CD4-positive, alpha-beta T cell (primary cell): Measurements from ENCODE around the gene DNAJA1. TPM values are rescaled to one million over a fixed set of nuclear protein-coding genes. Genes with fewer than 3 reads are reported as not detected.

Experiments
- ATAC-seq: fragments of 200-7000 bp; cut with Tn5 transposase; one replicate; pipeline ENCODE4 v1.10.0; 2022; ENCODE audit warnings: mild to moderate bottlenecking; ENCODE audit not compliant: poor library complexity
- CTCF ChIA-PET: fragments of 350-600 bp; sonication (Branson Sonifier 250); formaldehyde crosslinking; loops from one replicate; lab custom pipeline; 2021; ENCODE audit warnings: antibody characterized with exemption, inconsistent platforms; lab: Charles Lee
- POLR2A ChIA-PET: fragments of 350-600 bp; sonication (Branson Sonifier 250); formaldehyde crosslinking; loops from one replicate; lab custom pipeline; 2021; ENCODE audit warnings: antibody characterized with exemption, inconsistent platforms; lab: Charles Lee
- DNase-seq, 14 experiments: peaks; one replicate each; pipeline ENCODE4 v3.0.0-alpha.2; 2013 to 2020; ENCODE audit warnings: mixed read lengths in 2 of 14
- H3K27ac ChIP-seq, 2 donors: one replicate each; pipeline versions ENCODE4 v1.5.1 to v1.7.0; 2013; ENCODE audit warnings: low read length in 2 of 2, low read depth in 1 of 2, mild to moderate bottlenecking in 1 of 2
- H3K27me3 ChIP-seq, 2 experiments: 1 replicate in 1 of 2; 2 replicates in 1 of 2; pipeline versions ENCODE4 v1.6.1 to v1.7.0; 2013; ENCODE audit warnings: low read length in 2 of 2, control low read depth in 1 of 2, mild to moderate bottlenecking in 1 of 2, moderate library complexity in 1 of 2; ENCODE audit not compliant: insufficient read depth in 2 of 2, control insufficient read depth in 1 of 2
- H3K36me3 ChIP-seq: one replicate; pipeline ENCODE4 v1.6.1; 2013; ENCODE audit warnings: low read length, control low read depth; ENCODE audit not compliant: insufficient read depth
- H3K4me1 ChIP-seq: one replicate; pipeline ENCODE4 v1.6.1; 2013; ENCODE audit warnings: low read length, control low read depth; ENCODE audit not compliant: insufficient read depth
- H3K4me3 ChIP-seq: one replicate; pipeline ENCODE4 v1.5.1; 2013; ENCODE audit warnings: mild to moderate bottlenecking, low read length, moderate library complexity
- H3K9me3 ChIP-seq, 2 experiments: 1 replicate in 1 of 2; 2 replicates in 1 of 2; pipeline versions ENCODE4 v1.6.1 to v1.7.0; 2013; ENCODE audit warnings: low read length in 2 of 2, mild to moderate bottlenecking in 2 of 2, control low read depth in 1 of 2, moderate library complexity in 1 of 2; ENCODE audit not compliant: control insufficient read depth in 1 of 2, insufficient read depth in 1 of 2
- H3K27ac Mint-ChIP-seq: one replicate; pipeline ENCODE4 v1.8.0; 2020; ENCODE audit warnings: mixed read lengths
- H3K27me3 Mint-ChIP-seq: one replicate; pipeline ENCODE4 v1.8.0; 2021; ENCODE audit warnings: mixed read lengths
- H3K36me3 Mint-ChIP-seq: one replicate; pipeline ENCODE4 v1.8.0; 2021; ENCODE audit warnings: low read depth, mixed read lengths
- H3K4me1 Mint-ChIP-seq: one replicate; pipeline ENCODE4 v1.8.0; 2021; ENCODE audit warnings: low read depth, mixed read lengths
- H3K4me3 Mint-ChIP-seq: one replicate; pipeline ENCODE4 v1.8.0; 2020; ENCODE audit warnings: mild to moderate bottlenecking, mixed read lengths
- H3K9me3 Mint-ChIP-seq: one replicate; pipeline ENCODE4 v1.8.0; 2020; ENCODE audit warnings: mixed read lengths
- CTCF ChIP-seq: fragments of 200-600 bp; IDR thresholded peaks from one replicate; pipeline ENCODE4 v1.8.0; 2022; ENCODE audit warnings: antibody characterized with exemption, mild to moderate bottlenecking
- intact Hi-C, 2 experiments: fragments of 100-400 bp; cut with DNase I in 1 of 2; cut with micrococcal nuclease in 1 of 2; formaldehyde crosslinking; loops; one replicate each; pipeline versions ENCODE4 v1.15.1 to v1.9.0; 2023 to 2025; cut with DNase I, micrococcal nuclease
- total RNA-seq, 174 experiments: library from RNA in 2 of 174; stranded (reverse) in 2 of 174; gene quantifications; one replicate each; pipeline ENCODE4 v1.2.3 and lab custom pipeline; 2021 to 2026

DNAJA1 gene
- total RNA-seq, 2 experiments from 2014 or later = 150 to 156 TPM

- no peaks in the 10 kb centered on the region for H3K4me1 ChIP-seq
- no peak for TF ChIP-seq CTCF
- intact Hi-C loops = no loop called here
- H3K4me3 Mint-ChIP-seq = no peak overlapping the region
- no peaks in the 10 kb centered on the region for H3K27me3 Mint-ChIP-seq
- H3K27ac ChIP-seq = no peak overlapping the region
- H3K36me3 Mint-ChIP-seq = no peaks in the 10 kb centered on the region
- no peaks in the 10 kb centered on the region for H3K36me3 ChIP-seq
- H3K27ac Mint-ChIP-seq = no peak overlapping the region
- no peak overlapping the region for H3K4me3 ChIP-seq
- no peaks in the 10 kb centered on the region for H3K9me3 Mint-ChIP-seq
- H3K4me1 Mint-ChIP-seq = peaks cover under 1% of the 10 kb centered on the region
- no peak for DNase-seq
- no peaks in the 10 kb centered on the region for H3K9me3 ChIP-seq
- ChIA-PET CTCF (no interaction called here), POLR2A (no interaction called here)
- ATAC-seq = no peak
- no peaks in the 10 kb centered on the region for H3K27me3 ChIP-seq
Observed at GRCh38 chr9:33007755-33008154, 17.3 kb upstream of the DNAJA1 start.

GRCh38 chr9:33011831-33012230 is 13.2 kb upstream of the DNAJA1 start:
- H3K4me3 Mint-ChIP-seq = no peak overlapping the region
- H3K36me3 ChIP-seq = no peaks in the 10 kb centered on the region
- no peaks in the 10 kb centered on the region for H3K4me1 Mint-ChIP-seq

GRCh38 chr9:33012328-33013069 is 12.6 kb upstream of the DNAJA1 start:
- no peaks in the 10 kb centered on the region for H3K36me3 ChIP-seq
- no peak for ATAC-seq
- no peaks in the 10 kb centered on the region for H3K36me3 Mint-ChIP-seq
- TF ChIP-seq CTCF = no peak
- H3K4me1 Mint-ChIP-seq = no peaks in the 10 kb centered on the region
- no peaks in the 10 kb centered on the region for H3K9me3 Mint-ChIP-seq
- H3K4me3 ChIP-seq = no peak overlapping the region
- no peaks in the 10 kb centered on the region for H3K9me3 ChIP-seq
- POLR2A ChIA-PET = interaction anchor here (0.7 to 3.4 kb wide), 2 partner anchors 12 to 18 kb away, joined by 3 to 14 read pairs; partner anchors contain the start of gene DNAJA1
- H3K27ac ChIP-seq = no peak overlapping the region
- H3K27me3 ChIP-seq = no peaks in the 10 kb centered on the region
- no peaks in the 10 kb centered on the region for H3K4me1 ChIP-seq
- H3K27me3 Mint-ChIP-seq = no peaks in the 10 kb centered on the region
- CTCF ChIA-PET = no interaction called here
- intact Hi-C loops = no loop called here
- H3K4me3 Mint-ChIP-seq = no peak overlapping the region
- H3K27ac Mint-ChIP-seq = no peak overlapping the region
- DNase-seq = no peak

More at GRCh38 chr9:33011831-33012230, 13.2 kb upstream of the DNAJA1 start:
- Mint-ChIP-seq H3K27me3 (no peaks in the 10 kb centered on the region), H3K36me3 (no peaks in the 10 kb centered on the region), H3K27ac (no peak overlapping the region), H3K9me3 (no peaks in the 10 kb centered on the region)
- CTCF ChIA-PET = no interaction called here
- no peaks in the 10 kb centered on the region for H3K4me1 ChIP-seq
- DNase-seq (no peak), ATAC-seq (no peak)
- no peaks in the 10 kb centered on the region for H3K27me3 ChIP-seq
- intact Hi-C loops = no loop called here
- POLR2A ChIA-PET = interaction anchor here (3.4 kb wide), 1 partner anchor 13 kb away, joined by 14 read pairs; the partner anchor contains the start of gene DNAJA1
- H3K27ac ChIP-seq = no peak overlapping the region
- TF ChIP-seq CTCF = no peak
- H3K9me3 ChIP-seq = no peaks in the 10 kb centered on the region
- H3K4me3 ChIP-seq = no peak overlapping the region
